Ramos (cell line): ENCODE measurements around the gene ARSG.

ENCODE experiments used
- in situ Hi-C: fragments of 300-500 bp; cut with MboI; formaldehyde crosslinking; loops from one replicate; pipeline ENCODE4 v1.14.3; 2022; ENCODE audit warnings: low sequenced_read_pairs; ENCODE audit not compliant: unreplicated experiment

The ARSG gene

DNA sequence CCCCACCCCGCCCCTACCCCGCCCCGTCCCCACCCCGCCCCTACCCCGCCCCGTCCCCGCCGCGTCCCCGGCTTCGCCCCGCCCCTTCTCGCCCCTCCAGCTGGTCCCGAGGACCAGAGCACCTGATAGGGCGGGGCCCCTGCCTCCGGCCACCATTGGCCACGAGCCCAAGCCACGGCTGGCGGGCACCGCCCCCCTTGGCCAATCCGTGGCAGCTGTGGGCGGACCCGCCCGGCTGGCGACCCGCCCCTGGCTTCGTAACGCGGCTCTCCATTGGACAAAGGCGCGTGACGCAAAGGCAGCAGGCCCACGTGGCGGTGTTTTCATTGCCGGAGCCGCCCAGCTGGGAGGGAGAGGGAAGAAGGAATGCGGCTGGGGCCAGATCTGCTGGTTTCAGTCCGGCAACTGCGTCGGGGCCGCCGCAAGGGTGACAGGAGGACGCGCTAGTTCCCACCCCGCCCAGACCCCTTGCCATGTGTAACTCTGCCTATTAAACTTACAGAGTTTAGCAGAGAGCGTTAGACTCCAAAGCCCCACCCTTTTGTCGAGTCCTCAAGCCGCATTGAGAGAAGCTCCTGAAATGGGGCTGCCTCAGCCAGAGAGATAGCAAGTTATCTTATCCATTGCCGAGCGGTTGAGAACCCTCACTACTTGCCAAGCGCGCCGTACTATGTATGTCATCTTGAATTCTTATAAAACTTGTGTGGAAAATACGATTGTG is 166.4 kb downstream of the ARSG start:
- in situ Hi-C loops: loop anchor here (25.0 kb wide), 1 partner anchor 645 kb away; no protein-coding TSS in a partner anchor

DNA sequence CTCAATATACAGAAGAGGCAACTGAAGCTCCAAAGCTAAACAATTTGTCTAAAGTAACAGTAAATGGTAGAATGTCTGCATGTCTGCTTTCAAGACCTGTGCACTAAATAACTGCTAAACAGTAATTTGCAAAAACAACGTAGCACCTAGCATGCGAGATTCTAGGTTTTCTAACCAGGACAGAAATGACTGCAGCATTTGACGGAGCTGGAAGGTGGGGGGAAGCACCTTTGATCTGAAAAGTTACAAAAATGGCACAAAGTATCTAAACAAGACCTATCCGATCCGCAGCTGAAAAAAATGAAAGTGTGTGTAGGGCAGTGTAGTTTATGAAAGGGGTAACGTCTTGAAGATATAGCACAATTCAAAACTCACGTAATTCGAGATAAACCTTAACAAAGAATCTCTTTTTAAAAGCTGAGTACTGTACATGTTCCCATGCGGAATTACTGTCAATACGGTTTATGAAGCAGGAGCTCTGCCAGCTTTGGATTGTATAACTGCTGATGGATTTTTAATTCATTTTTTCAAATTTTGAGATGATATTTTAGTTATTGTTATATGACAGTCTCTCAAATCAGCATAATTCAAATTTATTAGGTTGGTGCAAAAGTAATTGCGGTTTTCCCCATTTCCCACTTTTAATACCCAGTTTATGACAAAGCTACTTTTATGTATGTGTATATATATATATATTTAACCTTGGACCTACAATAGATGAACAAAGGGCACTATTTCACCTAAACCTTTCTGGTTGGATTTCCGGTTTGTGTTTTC is 167.2 kb downstream of the ARSG start:
- in situ Hi-C loops: loop anchor here (25.0 kb wide), 1 partner anchor 646 kb away; no protein-coding TSS in a partner anchor

DNA sequence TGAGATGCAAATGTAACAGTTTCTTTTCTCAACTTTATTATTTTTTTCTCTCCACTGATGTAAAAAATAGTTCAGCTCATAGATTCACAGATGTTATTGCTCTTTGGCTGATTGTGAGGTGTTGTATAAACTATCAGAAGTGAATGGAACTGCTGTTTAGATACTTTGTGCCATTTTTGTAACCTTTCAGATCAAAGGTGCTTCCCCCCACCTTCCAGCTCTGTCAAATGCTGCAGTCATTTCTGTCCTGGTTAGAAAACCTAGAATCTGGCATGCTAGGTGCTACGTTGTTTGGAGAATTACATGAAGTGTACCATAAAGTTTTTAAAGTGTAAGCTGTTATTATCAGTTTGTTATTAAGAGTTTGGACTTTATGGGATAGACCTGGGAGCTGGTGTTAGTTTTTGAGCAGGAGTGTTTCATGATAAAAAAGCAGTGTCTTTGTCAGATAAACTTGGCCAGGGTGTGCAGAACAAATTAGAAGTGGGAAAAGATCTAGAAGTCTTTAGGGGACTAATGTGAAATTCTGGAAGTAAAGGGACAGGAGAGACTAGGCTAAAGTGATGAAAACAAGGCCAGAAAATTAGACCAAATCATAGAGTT is 167.8 kb downstream of the ARSG start:
- in situ Hi-C loops: loop anchor here (25.0 kb wide), 1 partner anchor 647 kb away; no protein-coding TSS in a partner anchor

DNA sequence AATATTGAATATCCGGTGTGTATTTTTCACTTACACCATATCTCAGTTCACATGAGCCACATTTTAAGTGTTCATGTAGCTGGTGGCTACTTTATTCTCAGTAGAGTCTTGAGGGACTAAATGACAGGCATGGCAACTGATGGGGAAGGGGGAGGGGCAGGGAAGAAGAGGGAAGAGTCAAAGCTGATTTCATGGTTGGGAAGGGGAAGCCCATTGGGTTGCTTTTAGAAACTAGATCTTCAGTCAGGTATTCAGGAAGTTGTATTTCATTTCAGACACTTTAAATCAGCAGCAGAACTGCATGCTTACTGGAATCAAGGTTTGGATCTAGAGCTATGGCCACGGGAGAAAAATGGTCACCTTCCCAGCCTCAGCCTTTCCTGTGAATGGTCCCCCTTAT is 168.9 kb downstream of the ARSG start:
- in situ Hi-C loops: loop anchor here (10.0 to 25.0 kb wide), 3 partner anchors 285 to 648 kb away; no protein-coding TSS in a partner anchor

DNA sequence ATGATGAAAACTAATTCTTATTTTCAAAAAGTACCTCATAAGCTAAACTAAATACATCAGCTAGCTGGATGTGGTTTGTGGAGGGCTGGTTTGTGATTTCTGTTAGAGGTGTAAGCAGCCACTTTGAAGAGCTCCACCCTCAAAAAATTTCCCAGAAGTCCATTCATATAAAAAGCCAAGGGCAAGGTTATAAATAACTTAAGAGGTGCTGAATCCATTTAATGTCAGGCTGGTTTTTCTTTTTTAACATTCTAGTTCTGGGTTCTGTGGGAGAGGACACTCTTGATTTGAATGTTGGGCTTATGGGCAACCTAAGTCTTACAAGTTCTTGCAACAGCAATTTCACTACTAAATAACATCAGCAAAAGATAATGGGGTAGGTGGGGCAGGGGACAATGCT is 169.4 kb downstream of the ARSG start:
- in situ Hi-C loops: loop anchor here (10.0 to 25.0 kb wide), 3 partner anchors 286 to 648 kb away; no protein-coding TSS in a partner anchor

DNA sequence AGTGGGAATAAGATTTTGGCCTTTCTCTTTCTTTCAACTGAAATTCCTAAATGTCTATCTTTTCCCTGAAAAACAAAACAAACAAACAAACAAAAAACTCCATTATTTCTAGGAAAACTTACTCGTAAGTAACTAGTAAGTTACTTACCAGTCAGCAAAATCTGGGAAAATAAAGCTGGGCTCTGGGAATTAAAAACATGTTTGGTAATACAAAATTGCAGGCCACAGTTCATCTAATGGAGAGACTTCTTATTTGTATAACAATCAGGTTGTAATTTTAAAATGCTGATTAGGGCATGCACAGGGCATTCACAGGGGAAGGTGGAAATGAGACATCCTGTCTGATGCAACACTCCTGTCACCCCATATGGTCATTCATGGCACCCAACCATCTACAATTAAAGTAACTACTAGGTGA is 169.8 kb downstream of the ARSG start:
- in situ Hi-C loops: loop anchor here (10.0 to 25.0 kb wide), 3 partner anchors 286 to 649 kb away; no protein-coding TSS in a partner anchor

DNA sequence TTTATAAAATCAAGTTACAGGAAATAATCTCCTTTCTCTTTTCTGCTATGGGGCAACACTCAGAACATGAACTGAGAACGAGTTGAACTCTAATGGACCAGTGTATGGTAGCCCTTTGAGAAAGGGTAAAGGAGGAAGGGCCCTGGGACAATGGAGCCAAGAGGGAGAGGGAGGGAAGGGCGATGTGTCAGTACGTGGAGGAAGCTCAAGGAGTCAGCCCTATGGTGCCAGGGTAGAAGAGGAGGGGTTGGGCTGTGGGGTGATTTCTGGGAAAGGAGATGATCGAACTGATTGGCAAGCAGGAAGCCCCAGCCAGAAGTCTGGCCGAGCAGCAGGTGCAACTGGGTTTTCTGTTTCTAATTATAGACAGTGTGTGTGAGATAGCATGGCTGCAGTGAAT is 170.3 kb downstream of the ARSG start:
- in situ Hi-C loops: loop anchor here (10.0 to 25.0 kb wide), 3 partner anchors 287 to 649 kb away; no protein-coding TSS in a partner anchor

DNA sequence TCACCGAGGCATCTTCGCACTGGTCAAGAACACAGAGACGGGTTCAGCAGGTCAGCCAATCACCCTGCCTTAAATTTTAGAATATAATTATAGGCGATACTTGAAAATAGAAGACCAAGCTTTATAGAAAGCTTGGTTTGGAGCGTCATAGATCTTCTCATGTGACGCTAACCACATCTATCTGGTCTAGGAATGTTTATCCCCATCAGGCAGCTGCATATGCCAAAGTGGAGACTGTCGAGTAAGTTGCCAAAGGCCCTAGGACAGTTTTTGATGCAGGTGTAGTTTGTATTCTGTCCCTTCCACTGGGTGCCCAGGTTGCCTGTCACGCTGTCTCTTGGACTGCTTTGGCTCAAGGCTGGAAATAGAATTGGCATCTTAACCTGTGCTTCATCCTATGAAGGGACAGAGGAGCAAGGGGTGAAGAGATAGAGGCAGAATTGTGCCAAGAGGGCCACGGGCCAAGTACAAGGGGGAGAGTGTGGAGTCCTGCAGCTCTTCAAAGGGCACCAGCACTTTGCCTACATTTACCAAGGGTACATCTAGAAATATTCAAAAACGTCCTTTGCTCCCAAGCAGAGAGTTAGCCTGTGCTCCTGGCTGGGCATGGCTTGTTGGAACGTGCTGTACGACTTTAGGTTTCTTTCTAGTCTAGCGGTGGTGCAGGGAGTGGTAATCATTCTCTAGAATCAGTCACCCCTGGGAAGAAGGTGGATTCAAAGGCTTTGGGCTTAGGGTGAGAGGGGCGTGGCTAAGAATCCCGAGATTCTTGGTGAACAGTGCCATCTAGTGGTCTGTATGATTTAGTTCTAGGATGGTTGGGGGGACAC is 171.3 kb downstream of the ARSG start:
- in situ Hi-C loops: loop anchor here (10.0 to 25.0 kb wide), 3 partner anchors 288 to 650 kb away; no protein-coding TSS in a partner anchor

DNA sequence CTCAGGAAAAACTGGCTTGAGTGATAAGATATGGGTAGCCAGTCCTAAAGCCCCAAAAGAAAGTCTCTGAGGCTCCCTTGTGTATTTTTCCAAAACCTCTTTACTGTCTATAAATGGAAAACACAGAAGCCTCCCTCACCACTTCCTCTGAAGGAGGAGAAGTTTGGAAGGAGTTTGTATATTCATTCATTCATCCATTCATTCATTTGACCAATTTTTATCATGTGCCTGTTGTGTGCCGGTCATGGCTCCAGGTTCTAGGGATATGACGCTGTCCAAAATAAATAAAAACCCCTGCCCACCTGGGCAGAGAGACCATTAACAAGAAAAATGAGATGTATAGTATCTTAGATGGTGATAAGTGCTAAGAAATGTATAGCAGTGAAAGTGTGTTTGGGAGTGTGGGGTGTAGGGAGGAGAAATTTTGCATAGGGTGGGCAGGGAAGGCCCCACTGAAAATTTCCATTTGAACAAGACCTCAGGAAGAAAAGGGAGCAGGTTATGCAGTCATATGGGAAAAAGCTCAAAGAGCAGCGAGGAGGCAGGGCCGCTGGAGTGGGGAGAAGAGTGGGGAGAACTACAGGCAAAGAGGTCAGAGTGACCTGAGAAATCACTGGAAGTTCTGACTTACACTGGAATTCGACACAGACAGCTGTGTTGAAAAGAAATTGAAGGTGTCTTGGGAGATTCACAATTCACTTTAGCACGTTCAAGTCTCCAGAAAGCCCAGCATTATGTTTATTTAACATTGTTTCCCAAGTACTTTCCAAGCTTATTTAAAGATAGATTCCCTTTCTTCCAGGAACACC is 172.1 kb downstream of the ARSG start:
- in situ Hi-C loops: loop anchor here (10.0 to 25.0 kb wide), 3 partner anchors 289 to 651 kb away; no protein-coding TSS in a partner anchor

DNA sequence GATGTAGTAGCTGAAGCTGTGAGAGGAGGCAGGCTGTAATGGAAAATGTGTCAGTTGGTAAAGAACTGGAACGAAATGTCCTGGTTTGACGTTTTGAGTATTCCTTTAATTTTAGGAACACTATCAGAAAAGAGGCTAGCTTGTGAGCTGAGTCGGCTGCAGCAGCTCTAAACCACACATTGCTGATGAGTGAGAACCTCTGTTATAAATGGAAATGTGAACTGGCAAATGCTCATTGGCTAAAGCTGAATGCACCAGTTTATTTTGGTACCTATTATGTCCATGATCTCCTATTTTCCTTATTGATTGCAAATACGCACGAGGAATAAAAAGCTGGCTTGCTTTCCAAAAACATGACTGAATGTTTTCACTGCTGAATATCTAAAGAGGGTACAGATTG is 177.0 kb downstream of the ARSG start:
- in situ Hi-C loops: loop anchor here (10.0 to 25.0 kb wide), 3 partner anchors 294 to 656 kb away; no protein-coding TSS in a partner anchor

DNA sequence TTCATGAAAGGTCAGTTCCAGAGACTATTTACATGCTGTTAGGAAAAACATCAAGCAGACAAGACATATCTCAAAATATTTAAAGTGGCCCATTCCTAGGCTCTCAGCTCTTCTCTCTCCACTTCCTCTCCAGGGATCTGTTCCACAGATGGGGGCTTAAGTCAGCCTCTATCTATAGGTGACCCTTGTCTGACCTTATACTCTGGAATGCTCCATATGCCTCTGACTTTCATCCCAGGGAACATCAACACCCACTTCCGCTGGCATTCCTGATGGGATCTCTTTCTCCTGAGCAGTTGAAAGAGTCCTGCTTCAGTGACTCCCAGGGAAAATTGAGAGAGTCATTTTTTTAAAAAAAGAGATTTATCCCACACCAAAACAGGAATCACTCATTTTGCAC is 177.5 kb downstream of the ARSG start:
- in situ Hi-C loops: loop anchor here (10.0 to 25.0 kb wide), 3 partner anchors 294 to 656 kb away; no protein-coding TSS in a partner anchor
